ENCODE results near the gene SPTLC2.
"Not testable (repeated sequence)": the region's sequence is repeated elsewhere in the genome, so short reads cannot be mapped to it uniquely, and the experiment has no call there.

SPTLC2 gene

GRCh38 chr14:77641534-77642341 is 25.3 kb upstream of the SPTLC2 start:
- Histone ChIP-seq H3K27ac (ENCODE audit: insufficient read depth in 1 of 2, low read depth in 1 of 2, low read length in 2 of 2, poor library complexity in 1 of 2, severe bottlenecking in 2 of 2) (peak overlapping the region; percentile 40 to 76), H3K9me3 (ENCODE audit: control extremely low read depth in 1 of 5, control insufficient read depth in 4 of 5, insufficient read depth in 2 of 5, low read depth in 1 of 5, low read length in 4 of 5) (no peaks in the 10 kb centered on the region), H3K27me3 (replicated peaks in 2 of 5; ENCODE audit: control insufficient read depth in 4 of 5, insufficient read depth in 5 of 5, low read length in 4 of 5) (no peaks in the 10 kb centered on the region), H3K4me3 (ENCODE audit: control insufficient read depth in 1 of 7, extremely low read depth in 1 of 7, insufficient read depth in 4 of 7, low read depth in 2 of 7, low read length in 6 of 7) (peak overlapping the region; percentile 57 to 84 (median 79)), H3K4me1 (ENCODE audit: control extremely low read depth in 1 of 4, control insufficient read depth in 4 of 4, insufficient read depth in 4 of 4, low read length in 3 of 4) (peaks cover 2 to 22% (median 15%) of the 10 kb centered on the region in 4 experiments), H3K36me3 (ENCODE audit: control insufficient read depth in 4 of 4, insufficient read depth in 4 of 4, low read length in 3 of 4) (no peaks in the 10 kb centered on the region)
- DNase-seq = peak; percentile 57 to 77 (median 71)
- CTCF ChIA-PET = no interaction called here
- WGBS (ENCODE audit: insufficient coverage) = 4% methylated on average over 28 of the region's 47 CpGs
- POLR2A ChIA-PET = interaction anchor here (0.9 kb wide), 1 partner anchor 9 kb away, joined by 3 read pairs; no protein-coding TSS in a partner anchor

- Histone ChIP-seq H3K9me3 (ENCODE audit: control extremely low read depth in 1 of 5, control insufficient read depth in 4 of 5, insufficient read depth in 2 of 5, low read depth in 1 of 5, low read length in 4 of 5) (no peaks in the 10 kb centered on the region), H3K27ac (ENCODE audit: insufficient read depth in 1 of 2, low read depth in 1 of 2, low read length in 2 of 2, poor library complexity in 1 of 2, severe bottlenecking in 2 of 2) (peak overlapping the region; percentile 40 to 76), H3K4me3 (ENCODE audit: control insufficient read depth in 1 of 7, extremely low read depth in 1 of 7, insufficient read depth in 4 of 7, low read depth in 2 of 7, low read length in 6 of 7) (peak overlapping the region in 6 of 7 experiments; percentile 57 to 84 (median 79)), H3K27me3 (replicated peaks in 2 of 5; ENCODE audit: control insufficient read depth in 4 of 5, insufficient read depth in 5 of 5, low read length in 4 of 5) (no peaks in the 10 kb centered on the region), H3K4me1 (ENCODE audit: control extremely low read depth in 1 of 4, control insufficient read depth in 4 of 4, insufficient read depth in 4 of 4, low read length in 3 of 4) (peaks cover 2 to 22% (median 15%) of the 10 kb centered on the region in 4 experiments), H3K36me3 (ENCODE audit: control insufficient read depth in 4 of 4, insufficient read depth in 4 of 4, low read length in 3 of 4) (no peaks in the 10 kb centered on the region)
- ChIA-PET CTCF (no interaction called here), POLR2A (interaction anchor here (0.9 kb wide), 1 partner anchor 8 kb away, joined by 3 read pairs; no protein-coding TSS in a partner anchor)
- WGBS (ENCODE audit: insufficient coverage) = 41% methylated on average over 9 of the region's 16 CpGs
- DNase-seq = peak in 2 of 3 donors; percentile 41 to 82
These were observed 24.5 kb upstream of the SPTLC2 start for GRCh38 chr14:77640756-77641533.

GRCh38 chr14:77638771-77639171 is 22.3 kb upstream of the SPTLC2 start:
- H3K4me1 ChIP-seq (ENCODE audit: control extremely low read depth in 1 of 4, control insufficient read depth in 4 of 4, insufficient read depth in 4 of 4, low read length in 3 of 4) = peaks cover 2 to 22% (median 15%) of the 10 kb centered on the region in 4 experiments
- ChIA-PET CTCF (interaction anchor here (0.8 to 1.4 kb wide), 2 partner anchors 21 to 91 kb away, joined by 5 to 6 read pairs; no protein-coding TSS in a partner anchor), POLR2A (no interaction called here)
- 80% methylated on average over 1 of the region's 2 CpGs for WGBS (ENCODE audit: insufficient coverage)
- no peak overlapping the region for H3K4me3 ChIP-seq (ENCODE audit: control insufficient read depth in 1 of 7, extremely low read depth in 1 of 7, insufficient read depth in 4 of 7, low read depth in 2 of 7, low read length in 6 of 7)
- no peak overlapping the region for H3K27ac ChIP-seq (ENCODE audit: insufficient read depth in 1 of 2, low read depth in 1 of 2, low read length in 2 of 2, poor library complexity in 1 of 2, severe bottlenecking in 2 of 2)
- H3K9me3 ChIP-seq (ENCODE audit: control extremely low read depth in 1 of 5, control insufficient read depth in 4 of 5, insufficient read depth in 2 of 5, low read depth in 1 of 5, low read length in 4 of 5) = peaks cover 0 to 7% (median 0%) of the 10 kb centered on the region in 5 experiments
- no peaks in the 10 kb centered on the region for H3K36me3 ChIP-seq (ENCODE audit: control insufficient read depth in 4 of 4, insufficient read depth in 4 of 4, low read length in 3 of 4)
- DNase-seq = no peak
- no peaks in the 10 kb centered on the region for H3K27me3 ChIP-seq (replicated peaks in 2 of 5; ENCODE audit: control insufficient read depth in 4 of 5, insufficient read depth in 5 of 5, low read length in 4 of 5)

- H3K27me3 ChIP-seq (replicated peaks in 2 of 5; ENCODE audit: control insufficient read depth in 4 of 5, insufficient read depth in 5 of 5, low read length in 4 of 5); DNase-seq; H3K9me3 ChIP-seq (ENCODE audit: control extremely low read depth in 1 of 5, control insufficient read depth in 4 of 5, insufficient read depth in 2 of 5, low read depth in 1 of 5, low read length in 4 of 5); H3K36me3 ChIP-seq (ENCODE audit: control insufficient read depth in 4 of 4, insufficient read depth in 4 of 4, low read length in 3 of 4); H3K4me3 ChIP-seq (ENCODE audit: control insufficient read depth in 1 of 7, extremely low read depth in 1 of 7, insufficient read depth in 4 of 7, low read depth in 2 of 7, low read length in 6 of 7); H3K27ac ChIP-seq (ENCODE audit: insufficient read depth in 1 of 2, low read depth in 1 of 2, low read length in 2 of 2, poor library complexity in 1 of 2, severe bottlenecking in 2 of 2); CTCF ChIA-PET; POLR2A ChIA-PET; H3K4me1 ChIP-seq (ENCODE audit: control extremely low read depth in 1 of 4, control insufficient read depth in 4 of 4, insufficient read depth in 4 of 4, low read length in 3 of 4): not testable (repeated sequence)
- 100% methylated on average over 2 of the region's 4 CpGs for WGBS (ENCODE audit: insufficient coverage)
These were observed 19.4 kb upstream of the SPTLC2 start for GRCh38 chr14:77635869-77636268.

- H3K27me3 ChIP-seq (replicated peaks in 2 of 5; ENCODE audit: control insufficient read depth in 4 of 5, insufficient read depth in 5 of 5, low read length in 4 of 5); H3K4me3 ChIP-seq (ENCODE audit: control insufficient read depth in 1 of 7, extremely low read depth in 1 of 7, insufficient read depth in 4 of 7, low read depth in 2 of 7, low read length in 6 of 7); DNase-seq; H3K27ac ChIP-seq (ENCODE audit: insufficient read depth in 1 of 2, low read depth in 1 of 2, low read length in 2 of 2, poor library complexity in 1 of 2, severe bottlenecking in 2 of 2); H3K36me3 ChIP-seq (ENCODE audit: control insufficient read depth in 4 of 4, insufficient read depth in 4 of 4, low read length in 3 of 4); H3K9me3 ChIP-seq (ENCODE audit: control extremely low read depth in 1 of 5, control insufficient read depth in 4 of 5, insufficient read depth in 2 of 5, low read depth in 1 of 5, low read length in 4 of 5); H3K4me1 ChIP-seq (ENCODE audit: control extremely low read depth in 1 of 4, control insufficient read depth in 4 of 4, insufficient read depth in 4 of 4, low read length in 3 of 4); POLR2A ChIA-PET: not testable (repeated sequence)
- 95% methylated on average over 3 of the region's 8 CpGs for WGBS (ENCODE audit: insufficient coverage)
- CTCF ChIA-PET = interaction anchor here (0.8 kb wide), 1 partner anchor 314 kb away, joined by 3 read pairs; the partner anchor contains the start of gene GSTZ1
These were observed 19.0 kb upstream of the SPTLC2 start for GRCh38 chr14:77635466-77635865.

GRCh38 chr14:77630111-77630510 is 13.7 kb upstream of the SPTLC2 start:
- H3K36me3 ChIP-seq (ENCODE audit: control insufficient read depth in 4 of 4, insufficient read depth in 4 of 4, low read length in 3 of 4) = no peaks in the 10 kb centered on the region
- POLR2A ChIA-PET = no interaction called here
- no peak overlapping the region for H3K4me3 ChIP-seq (ENCODE audit: control insufficient read depth in 1 of 7, extremely low read depth in 1 of 7, insufficient read depth in 4 of 7, low read depth in 2 of 7, low read length in 6 of 7)
- no peak for DNase-seq
- CTCF ChIA-PET = interaction anchor here (1.6 kb wide), 1 partner anchor 12 kb away, joined by 7 read pairs; no protein-coding TSS in a partner anchor
- WGBS (ENCODE audit: insufficient coverage) = 100% methylated on average over 2 of the region's 2 CpGs
- H3K27me3 ChIP-seq (replicated peaks in 2 of 5; ENCODE audit: control insufficient read depth in 4 of 5, insufficient read depth in 5 of 5, low read length in 4 of 5) = no peaks in the 10 kb centered on the region
- no peaks in the 10 kb centered on the region for H3K4me1 ChIP-seq (ENCODE audit: control extremely low read depth in 1 of 4, control insufficient read depth in 4 of 4, insufficient read depth in 4 of 4, low read length in 3 of 4)
- peaks cover 0 to 9% (median 3%) of the 10 kb centered on the region in 5 experiments for H3K9me3 ChIP-seq (ENCODE audit: control extremely low read depth in 1 of 5, control insufficient read depth in 4 of 5, insufficient read depth in 2 of 5, low read depth in 1 of 5, low read length in 4 of 5)
- H3K27ac ChIP-seq (ENCODE audit: insufficient read depth in 1 of 2, low read depth in 1 of 2, low read length in 2 of 2, poor library complexity in 1 of 2, severe bottlenecking in 2 of 2) = no peak overlapping the region

Data from common myeloid progenitor, CD34-positive (primary cell).